GM19455 (cell line): ENCODE data around the gene ABL2.
"Not testable (repeated sequence)": the region's sequence is repeated elsewhere in the genome, so short reads cannot be mapped to it uniquely, and the experiment has no call there.

Experiments used
- ATAC-seq: cut with Tn5 transposase; IDR thresholded peaks from one replicate; pipeline ENCODE4 v1.9.1; 2021; ENCODE audit not compliant: unreplicated experiment

ABL2 gene

DNA sequence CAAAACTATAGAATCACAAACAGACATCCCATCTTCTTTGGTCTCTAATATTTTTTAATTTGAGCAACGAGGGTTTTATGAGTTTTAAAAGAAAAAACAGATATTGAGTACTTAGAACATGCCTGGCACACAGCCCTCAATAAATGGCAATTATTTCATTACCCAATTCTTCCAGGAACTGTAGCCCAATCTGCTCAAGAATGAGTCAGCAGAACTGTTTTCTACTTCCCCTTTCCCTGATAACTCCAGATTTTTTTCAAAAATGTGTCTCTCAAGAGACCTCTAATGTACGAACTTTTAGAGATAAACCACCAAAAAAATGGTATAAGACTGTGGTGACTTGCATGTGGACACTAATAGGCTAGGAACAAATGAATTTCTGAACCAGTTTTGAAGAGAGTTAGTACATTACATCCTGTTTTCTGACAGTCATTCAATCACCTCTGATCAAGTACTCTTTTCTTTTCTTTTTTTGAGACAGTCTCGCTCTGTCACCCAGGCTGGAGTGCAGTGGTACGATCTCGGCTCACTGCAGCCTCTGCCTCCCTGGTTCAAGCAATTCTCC, 11.5 kb downstream of the ABL2 start:
- no peak for ATAC-seq

DNA sequence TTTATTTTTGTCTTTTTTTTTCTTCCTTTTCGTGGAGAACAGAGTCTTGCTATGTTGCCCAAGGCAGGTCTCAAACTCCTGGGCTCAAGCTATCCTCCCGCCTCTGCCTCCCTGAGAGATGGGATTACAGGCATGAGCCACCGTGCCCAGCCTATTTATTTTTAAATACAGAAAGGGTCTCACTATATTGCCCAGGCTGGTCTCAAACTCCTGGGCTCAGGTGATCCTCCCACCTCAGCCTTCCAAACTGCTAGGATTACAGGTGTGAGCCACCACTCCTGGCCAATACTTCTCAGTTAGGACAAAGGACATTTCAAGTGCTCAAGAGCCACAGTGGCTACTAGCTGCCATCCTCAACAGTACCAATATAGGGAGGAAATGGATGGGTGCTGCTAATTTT, 16.2 kb downstream of the ABL2 start:
- not testable (repeated sequence) for ATAC-seq

DNA sequence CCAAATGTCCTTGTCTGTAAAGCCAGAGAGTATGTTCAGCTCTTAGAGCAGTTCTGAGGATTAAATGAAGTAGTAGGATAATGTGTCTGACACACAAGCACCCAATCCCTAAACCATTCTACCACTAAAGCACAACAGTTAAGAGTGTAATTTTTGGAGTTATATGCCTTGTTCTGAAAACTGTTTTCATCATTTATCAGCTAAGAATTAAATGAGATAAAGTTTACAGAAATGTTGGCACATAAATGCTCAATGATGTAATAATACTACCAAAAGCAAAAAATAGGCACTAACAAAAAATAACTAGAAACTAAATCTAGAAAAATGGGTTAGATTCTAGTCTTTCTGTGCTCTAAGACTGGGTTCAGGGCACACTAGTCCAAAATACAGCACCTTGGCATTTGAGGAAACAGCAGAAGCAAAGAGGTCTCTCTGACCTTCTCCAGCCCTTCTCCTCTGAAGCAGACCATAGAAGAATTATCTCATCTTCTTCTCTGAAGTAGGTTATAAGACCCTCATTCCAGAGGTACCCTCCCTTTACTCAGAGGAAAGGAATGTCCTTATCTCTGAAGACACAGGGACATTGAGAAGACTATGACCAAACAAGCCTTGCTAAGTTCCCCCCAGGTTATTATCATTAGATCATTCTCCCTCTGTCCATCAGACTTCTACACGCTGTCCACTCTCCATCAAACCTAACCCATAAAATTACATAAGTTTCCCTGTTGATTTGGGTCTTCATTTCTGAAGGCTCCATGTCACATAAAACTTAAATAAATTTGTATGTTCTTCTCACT, 20.6 kb downstream of the ABL2 start:
- ATAC-seq = no peak

DNA sequence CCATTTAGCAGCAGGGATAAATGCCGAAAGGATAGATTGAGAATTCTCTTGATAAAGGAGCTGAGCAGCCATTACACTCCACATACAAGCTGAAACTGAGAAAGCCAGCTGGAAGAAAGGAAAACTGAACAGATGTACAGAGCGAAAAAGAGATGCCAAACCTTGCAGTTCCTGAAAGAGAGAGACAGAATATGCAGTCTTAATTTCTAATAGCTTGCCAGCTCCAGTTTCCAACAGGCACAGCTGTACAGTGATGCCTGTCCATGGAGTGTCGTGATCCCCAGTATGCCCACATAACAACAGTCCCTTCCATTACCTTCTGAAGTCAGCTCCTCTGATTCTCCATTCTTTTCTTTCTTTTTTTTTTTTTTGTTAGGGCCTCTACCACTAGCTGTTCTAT, 22.7 kb downstream of the ABL2 start:
- no peak for ATAC-seq

DNA sequence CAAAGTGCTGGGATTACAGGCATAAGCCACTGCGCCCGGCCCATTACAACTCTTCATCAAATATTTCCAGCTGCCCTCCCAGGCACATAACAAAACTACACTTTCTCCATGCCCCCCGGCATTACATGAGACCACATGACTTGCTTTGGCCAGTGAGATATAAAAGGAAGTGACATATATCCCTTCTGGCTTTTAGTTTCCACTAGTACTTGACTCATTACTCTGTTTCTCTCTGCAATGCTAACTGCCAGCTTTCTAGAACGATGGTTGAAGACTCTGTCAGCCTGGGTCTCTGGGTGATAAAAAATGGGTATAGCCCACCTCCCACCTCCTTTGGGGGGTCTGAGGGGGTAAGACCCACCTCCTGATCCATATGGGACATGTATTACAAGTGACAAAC, 24.2 kb downstream of the ABL2 start:
- no peak for ATAC-seq

DNA sequence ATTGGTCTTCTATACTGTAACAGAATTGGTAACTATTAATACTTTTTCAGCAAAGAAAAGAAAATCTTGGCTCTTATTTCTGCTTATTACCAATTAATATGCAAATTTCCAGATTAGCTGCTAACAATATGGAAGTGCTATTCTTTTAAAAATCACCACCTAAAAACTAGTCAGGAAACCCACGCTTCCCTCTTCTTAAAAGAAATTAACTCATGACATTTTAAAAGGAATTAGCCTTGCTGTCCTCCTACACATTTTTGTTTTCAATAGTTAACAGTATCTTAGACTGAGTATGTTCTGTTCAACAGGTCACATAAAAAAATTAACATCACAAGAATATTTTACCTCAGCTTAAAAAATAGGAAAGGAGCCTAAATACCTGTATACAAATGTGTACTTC, 27.3 kb downstream of the ABL2 start:
- no peak for ATAC-seq

DNA sequence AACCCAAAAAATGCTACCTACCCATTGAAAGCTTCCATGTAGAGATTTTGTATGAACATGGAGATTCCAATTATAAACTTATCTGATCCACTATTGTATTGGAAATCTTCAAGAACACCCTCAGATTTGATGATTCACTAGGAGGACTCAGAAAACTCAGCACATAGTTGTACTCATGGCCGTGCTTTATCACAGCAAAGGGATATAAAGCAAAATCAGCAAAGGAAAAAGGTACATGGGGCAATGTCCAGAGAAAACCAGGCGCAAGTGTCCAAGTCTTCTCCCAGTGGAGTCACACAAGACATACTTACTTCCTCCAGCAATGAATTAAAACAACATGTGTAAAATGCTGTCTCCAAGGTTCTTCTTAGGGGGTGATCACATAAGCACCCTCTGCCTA, 28.9 kb downstream of the ABL2 start:
- ATAC-seq = no peak

DNA sequence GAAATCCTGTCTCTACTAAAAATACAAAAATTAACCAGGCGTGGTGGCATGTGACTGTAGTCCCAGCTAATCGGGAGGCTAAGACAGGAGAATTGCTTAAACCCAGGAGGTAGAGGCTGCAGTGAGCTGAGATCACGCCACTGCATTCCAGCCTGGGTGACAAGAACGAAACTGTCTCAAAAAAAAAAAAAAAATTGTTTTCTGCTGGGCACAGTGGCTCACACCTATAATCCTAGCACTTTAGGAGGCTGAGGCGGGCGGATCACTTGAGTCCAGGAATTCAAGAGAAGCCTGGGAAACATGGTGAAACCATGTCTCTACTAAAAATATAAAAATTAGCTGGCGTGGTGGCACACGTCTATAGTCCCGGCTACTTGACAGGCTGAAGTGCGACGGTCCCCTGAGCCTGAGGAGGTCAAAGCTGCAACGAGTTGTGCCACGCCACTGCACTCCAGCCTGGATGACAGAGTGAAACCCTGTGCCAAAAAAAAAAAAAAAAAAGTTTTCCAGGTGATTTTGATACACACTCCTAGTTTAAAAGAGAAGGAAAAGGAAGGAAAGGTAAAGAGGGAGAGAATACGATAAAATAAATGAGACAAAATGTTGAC, 31.7 kb downstream of the ABL2 start:
- ATAC-seq = no peak

DNA sequence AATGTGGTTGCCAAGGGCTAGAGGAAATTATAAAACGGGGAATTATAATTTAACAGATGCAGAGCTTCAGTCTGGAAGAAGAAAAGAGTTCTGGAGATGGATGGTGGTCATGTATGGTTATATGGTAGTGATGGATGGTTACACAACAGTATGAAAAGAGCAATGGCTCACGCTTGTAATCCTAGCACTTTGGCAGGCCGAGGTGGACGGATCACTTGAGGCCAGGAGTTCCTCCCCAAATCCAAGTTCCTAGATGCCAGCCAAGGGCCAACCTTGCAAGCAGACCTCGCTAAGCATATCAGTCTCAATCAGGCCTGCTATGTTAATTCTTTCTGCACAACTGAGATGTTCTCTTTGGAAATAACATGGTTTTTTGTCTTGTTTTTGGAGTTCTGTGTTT, 33.6 kb downstream of the ABL2 start:
- not testable (repeated sequence) for ATAC-seq

DNA sequence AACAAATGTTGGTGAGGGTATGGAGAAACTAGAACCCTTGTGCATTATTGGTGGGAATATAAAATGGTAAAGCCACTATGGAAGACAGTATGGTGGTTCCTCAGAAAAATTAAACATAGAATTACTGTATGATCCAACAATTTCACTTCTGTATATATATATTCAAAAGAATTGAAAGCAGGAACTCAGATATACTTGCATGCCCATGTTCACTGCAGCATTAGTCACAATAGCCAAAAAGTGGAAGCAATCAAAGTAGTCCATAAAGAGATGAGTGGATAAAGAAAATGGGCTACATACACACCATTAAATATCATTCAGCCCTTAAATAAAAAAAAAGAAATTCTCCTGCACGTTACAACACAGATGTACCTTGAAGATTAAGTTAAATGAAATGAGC, 34.1 kb downstream of the ABL2 start:
- ATAC-seq = no peak

DNA sequence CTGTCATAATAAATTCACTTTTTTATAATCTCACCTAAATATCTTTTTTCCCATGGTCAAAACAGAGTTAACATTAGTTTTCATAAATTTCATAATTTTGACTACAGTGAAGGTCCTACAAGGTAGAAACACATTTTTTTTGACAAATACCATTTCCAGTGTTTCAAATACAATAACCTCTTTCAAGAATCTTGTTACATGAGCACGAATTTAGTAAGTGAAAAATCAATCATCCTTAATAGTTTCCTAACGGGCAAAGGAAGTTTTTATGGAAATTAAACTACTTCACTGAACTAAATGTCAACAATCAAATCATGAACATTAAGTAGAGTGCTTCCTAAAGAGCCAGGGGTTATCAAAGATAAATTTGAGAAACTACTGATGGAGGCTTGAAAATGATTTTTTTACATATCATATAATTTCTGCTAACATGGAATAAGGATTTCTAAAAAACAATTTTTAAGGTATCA, 35.4 kb downstream of the ABL2 start:
- ATAC-seq = no peak

DNA sequence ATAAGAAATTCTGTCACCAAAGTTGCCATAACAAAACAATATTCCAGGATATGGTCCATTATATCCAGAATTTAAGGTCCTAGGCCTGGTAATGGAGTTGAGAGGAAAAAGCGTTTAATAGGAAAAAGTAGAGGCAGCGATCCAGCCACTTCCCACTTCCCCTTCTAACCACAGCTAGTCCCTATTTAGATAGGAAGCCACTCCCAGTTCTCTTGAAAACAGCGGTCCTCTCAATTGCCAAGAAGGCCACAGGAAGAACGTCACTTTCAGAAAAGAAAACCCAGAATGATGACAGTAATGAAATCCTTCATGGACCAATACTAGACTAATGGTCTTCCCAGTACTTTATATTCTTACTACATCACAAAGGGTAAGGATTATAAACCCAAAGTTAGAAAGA, 38.6 kb downstream of the ABL2 start:
- no peak for ATAC-seq

DNA sequence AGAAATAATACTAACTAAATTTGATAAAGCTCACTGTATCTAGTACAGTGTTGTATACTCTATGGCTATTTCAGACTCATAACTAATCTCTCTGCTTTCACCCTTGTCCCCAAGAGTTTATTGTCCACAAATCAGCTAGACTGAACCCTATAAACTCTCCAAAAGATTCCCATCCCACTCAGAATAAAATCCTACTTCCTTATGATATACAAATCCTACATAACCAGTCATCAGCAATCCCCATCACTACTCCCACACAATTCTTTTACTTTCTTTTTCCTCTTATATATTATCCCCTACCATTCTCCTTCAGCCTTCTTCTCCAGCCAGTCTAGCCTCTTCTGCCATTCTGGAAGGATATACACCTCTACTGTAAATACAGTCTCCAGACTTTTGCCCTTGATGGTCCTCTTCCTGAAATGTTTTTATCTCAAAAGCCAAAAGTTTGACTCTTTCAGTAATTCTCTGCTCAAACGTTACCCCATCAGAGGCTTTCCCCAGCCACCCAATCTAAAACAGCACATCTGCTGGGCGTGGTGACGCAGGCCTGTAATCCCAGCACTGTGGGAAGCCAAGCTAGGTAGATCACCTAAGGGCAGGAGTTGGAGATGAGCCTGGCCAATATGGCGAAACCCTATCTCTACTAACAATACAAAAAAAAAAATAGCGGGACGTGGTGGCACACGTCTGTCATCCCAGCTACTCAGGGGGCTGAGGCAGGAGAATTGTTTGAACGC, 41.6 kb downstream of the ABL2 start:
- ATAC-seq = no peak

DNA sequence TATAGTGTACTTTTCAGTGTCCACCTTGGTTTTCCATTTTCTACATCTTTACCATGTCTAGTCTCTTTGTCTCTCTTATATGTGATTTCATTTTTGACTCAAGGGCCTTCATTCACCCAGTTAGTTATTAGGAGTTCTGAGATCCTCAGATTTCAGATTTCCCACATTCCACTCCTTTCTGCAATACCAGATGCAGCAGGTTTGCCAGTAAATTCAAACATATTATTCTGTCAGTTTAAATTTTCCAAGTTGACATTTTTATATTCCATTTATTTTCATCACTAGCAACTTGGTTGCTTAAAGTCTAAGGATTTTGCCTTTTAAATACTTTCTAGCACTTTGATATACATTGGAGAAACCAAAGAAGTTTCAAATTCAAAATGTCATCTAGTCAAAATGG, 42.4 kb downstream of the ABL2 start:
- ATAC-seq = no peak

DNA sequence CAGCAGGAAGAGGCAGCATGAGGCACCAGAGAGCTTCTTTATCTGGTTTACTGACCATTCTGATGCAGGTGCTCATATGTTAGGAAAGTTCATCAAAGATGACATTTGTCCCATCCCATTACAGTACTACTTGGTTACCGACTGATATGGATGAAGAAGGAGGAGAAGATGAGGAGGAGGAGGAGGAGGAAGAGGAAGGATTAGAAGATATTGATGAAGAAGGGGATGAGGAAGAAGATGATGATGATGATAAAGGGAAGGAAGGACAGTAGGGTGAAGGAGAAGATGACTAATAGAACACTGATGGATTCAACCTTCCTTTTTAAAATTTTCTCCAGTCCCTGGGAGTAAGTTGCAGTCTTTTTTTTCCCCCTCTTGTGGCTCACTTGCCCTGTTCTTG, 45.1 kb downstream of the ABL2 start:
- no peak for ATAC-seq

DNA sequence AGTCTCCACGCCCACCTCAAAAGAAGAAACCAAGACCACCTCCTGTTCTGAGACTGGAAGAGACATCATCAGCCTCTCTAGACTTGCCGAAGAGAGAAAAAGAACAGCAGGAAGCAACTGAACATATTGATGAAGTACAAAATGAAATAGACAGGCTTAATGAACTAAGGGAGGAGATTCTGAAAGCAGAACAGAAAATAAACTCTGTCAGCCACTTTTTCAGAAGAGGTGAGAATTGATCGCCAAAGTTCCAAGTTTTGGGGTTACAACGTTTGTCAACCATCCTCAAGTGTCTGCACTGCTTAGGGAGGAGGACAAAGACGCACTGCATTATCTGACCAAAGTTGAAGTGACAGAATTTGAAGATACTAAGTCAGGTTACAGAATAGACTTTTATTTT, 45.6 kb downstream of the ABL2 start:
- ATAC-seq = no peak

DNA sequence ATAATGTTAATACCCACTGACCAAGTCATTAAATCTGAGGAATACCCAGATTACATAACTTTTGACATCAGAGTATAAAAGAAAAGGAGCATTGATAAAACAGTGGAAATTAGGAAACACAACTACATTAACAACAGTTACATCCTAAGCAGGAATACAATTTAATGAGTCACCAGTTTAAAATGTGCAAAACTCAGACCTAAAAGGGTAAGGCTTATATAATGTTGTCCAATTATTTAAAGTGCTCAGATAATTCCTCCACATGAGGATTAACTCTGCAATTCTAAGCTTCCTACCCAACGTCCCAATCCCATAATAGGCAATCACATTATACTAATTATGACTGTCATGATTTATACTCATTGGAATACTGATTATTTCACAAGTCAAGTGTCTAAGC, 50.5 kb downstream of the ABL2 start:
- ATAC-seq = no peak

DNA sequence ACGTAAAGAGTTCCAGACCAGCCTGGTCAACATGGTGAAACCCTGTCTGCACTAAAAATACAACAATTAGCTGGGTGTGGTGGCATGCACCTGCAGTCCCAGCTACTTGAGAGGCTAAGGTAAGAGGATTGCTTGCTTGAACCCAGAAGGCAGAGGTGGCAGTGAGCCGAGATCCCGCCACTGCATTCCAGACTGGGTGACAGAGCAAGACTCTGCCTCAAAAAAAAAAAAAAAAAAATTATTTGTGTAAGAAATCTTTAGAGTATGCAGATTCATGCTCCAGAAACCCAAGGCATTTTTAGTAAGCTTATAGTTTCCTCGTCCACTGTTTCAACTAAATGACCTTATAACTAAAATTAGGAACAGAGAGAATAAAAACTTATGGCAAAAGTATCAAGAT, 51.3 kb downstream of the ABL2 start:
- no peak for ATAC-seq

DNA sequence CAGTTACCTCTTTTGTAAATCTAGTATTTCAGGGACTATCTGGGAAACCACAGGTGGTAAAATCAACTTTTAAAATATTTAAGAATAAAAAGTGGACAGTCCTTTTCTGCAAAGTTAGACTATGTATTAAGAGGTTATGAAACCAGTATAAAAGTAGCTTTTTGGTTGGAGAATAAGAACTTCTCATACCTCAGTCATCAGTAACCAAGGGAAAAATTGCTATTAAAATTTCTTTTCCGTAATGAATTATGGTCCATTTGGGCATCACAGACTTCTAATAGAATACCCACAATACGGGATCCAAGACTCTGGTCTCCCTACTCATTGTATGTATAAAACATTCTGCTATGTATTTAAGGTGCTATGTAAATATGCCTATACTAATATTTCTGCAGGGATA, 51.9 kb downstream of the ABL2 start:
- no peak for ATAC-seq

DNA sequence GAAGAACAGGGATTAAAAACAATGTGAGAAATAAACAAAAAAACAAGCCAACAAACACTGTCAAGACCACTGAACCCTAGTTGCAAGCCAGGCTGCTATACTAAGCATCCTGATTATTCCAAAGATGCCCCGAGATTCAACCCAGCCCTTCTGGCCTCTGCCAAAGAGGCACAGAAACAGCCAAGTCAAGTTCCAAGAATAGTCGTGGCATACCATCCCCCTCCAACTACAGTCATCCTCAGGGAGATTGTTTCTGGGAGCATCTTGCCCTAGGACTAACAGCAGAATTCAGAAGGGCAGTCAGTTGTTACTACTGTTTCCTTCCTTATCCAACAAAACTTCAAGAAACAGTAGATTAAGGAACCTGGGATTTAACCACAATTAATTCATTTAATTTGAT, 52.3 kb downstream of the ABL2 start:
- no peak for ATAC-seq

DNA sequence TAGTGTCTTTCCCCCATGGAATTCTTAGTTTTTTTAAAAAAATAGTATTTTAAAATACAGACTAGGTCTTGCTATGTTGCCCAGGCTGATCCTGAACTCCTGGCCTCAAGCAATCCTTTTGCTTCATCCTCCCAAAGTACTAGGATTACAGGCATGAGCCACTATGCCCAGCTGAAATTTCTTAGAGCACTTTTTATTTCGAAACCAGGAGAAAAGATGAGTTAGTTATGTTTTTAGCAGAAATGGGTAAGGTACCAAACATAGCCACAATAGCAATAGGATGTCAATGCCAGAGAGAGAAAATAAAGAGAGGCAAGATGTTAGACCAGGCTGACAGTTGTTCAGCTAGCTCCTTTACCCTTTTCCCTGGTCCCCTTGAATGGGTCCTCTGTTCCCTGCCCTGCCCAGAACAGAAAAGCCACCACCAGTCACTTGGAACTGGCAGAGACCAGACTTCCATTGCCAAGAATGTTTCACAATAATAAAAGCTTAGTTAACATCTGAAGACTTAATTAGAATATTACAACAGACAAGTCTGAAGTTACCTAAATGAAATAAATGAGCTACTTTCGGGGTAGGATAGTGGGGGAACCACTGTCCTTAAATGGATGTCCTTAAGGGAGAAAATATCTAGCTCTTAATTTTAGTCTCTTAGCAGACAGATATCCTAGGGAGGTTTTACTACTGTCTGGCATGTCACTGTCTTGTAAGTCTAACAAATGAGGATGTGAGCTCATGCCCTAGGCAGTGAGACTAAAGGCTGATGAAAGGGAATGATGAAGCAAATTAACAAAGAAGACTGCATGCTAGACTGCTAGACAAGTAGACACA, 54.3 kb downstream of the ABL2 start:
- no peak for ATAC-seq
